Right hindlimb (tissue), 1 donor: ENCODE data around the gene GPC4.

ENCODE experiments used
- DNase-seq: peaks from one replicate; pipeline ENCODE4 v3.0.0-alpha.2; 2018

GPC4 gene

GRCh38 chrX:133410550-133410949, 4.7 kb downstream of the GPC4 start:
- no peak for DNase-seq

GRCh38 chrX:133405498-133406185, 9.6 kb downstream of the GPC4 start:
- DNase-seq: no peak

- no peak for DNase-seq
Measured at GRCh38 chrX:133403984-133404383, 11.3 kb downstream of the GPC4 start.

- no peak for DNase-seq
Measured at GRCh38 chrX:133402830-133403625, 12.3 kb downstream of the GPC4 start.

GRCh38 chrX:133402042-133402453, 13.2 kb downstream of the GPC4 start:
- no peak for DNase-seq

GRCh38 chrX:133401536-133401935, 13.8 kb downstream of the GPC4 start:
- no peak for DNase-seq

- DNase-seq: no peak
Measured at GRCh38 chrX:133399411-133399810, 15.9 kb downstream of the GPC4 start.

GRCh38 chrX:133394765-133395164, 20.5 kb downstream of the GPC4 start:
- no peak for DNase-seq

GRCh38 chrX:133392671-133393070, 22.6 kb downstream of the GPC4 start:
- no peak for DNase-seq

- DNase-seq: no peak
Measured at GRCh38 chrX:133391111-133391510, 24.2 kb downstream of the GPC4 start.

GRCh38 chrX:133390676-133391075, 24.6 kb downstream of the GPC4 start:
- DNase-seq: no peak

GRCh38 chrX:133389975-133390374, 25.3 kb downstream of the GPC4 start:
- no peak for DNase-seq

- DNase-seq: no peak
Measured at GRCh38 chrX:133384454-133384853, 30.8 kb downstream of the GPC4 start.

GRCh38 chrX:133380711-133381619, 34.3 kb downstream of the GPC4 start:
- no peak for DNase-seq

GRCh38 chrX:133376422-133376821, 38.9 kb downstream of the GPC4 start:
- DNase-seq: no peak

GRCh38 chrX:133375615-133376340, 39.5 kb downstream of the GPC4 start:
- peak; percentile 19 for DNase-seq

- DNase-seq: no peak
Measured at GRCh38 chrX:133374874-133375387, 40.4 kb downstream of the GPC4 start.

GRCh38 chrX:133373386-133374079, 41.8 kb downstream of the GPC4 start:
- no peak for DNase-seq

- no peak for DNase-seq
Measured at GRCh38 chrX:133370696-133371275, 44.5 kb downstream of the GPC4 start.

GRCh38 chrX:133369065-133369464, 46.2 kb downstream of the GPC4 start:
- no peak for DNase-seq

GRCh38 chrX:133366735-133367134, 48.6 kb downstream of the GPC4 start:
- no peak for DNase-seq
